HG02610 (cell line): Measurements from ENCODE around the gene OR6S1.
"Not testable (repeated sequence)": the region's sequence is repeated elsewhere in the genome, so short reads cannot be mapped to it uniquely, and the experiment has no call there.

Experiments used
- ATAC-seq: cut with Tn5 transposase; IDR thresholded peaks from one replicate; pipeline ENCODE4 v1.9.1; 2021; ENCODE audit warnings: mild to moderate bottlenecking, moderate library complexity; ENCODE audit not compliant: unreplicated experiment

Gene OR6S1

GRCh38 chr14:20632448-20632830, 9.1 kb downstream of the OR6S1 start:
- peak; percentile 10 for ATAC-seq

DNA sequence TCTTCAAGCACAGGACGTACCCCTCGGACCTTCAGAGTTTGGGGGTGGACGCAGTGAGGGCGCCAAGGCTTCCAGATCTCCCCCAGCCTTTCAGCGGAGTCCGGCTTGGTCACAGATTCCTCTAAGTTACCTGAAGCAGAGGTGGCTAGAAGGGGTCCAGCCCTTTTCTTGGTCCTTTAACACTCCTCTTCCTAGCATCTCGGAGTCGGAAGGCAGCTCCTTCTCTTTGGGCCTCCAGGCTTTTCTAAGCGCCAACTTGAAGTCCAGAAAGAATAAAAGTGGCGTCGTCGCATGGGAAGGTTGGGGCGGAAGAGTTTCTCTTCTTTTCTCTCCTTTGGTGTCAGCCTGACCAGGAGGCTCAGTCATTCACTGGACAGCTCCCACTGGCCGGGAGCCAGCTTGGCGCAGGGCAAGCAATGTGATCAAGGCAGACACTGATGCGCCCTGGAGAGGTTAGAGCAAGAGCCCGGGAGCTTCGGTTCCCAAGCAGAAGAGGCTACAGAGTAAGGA, 9.6 kb downstream of the OR6S1 start:
- ATAC-seq: no peak

GRCh38 chr14:20631023-20631879, 10.2 kb downstream of the OR6S1 start:
- ATAC-seq: no peak

- ATAC-seq: no peak
Measured at GRCh38 chr14:20630340-20631022, 11.0 kb downstream of the OR6S1 start.

DNA sequence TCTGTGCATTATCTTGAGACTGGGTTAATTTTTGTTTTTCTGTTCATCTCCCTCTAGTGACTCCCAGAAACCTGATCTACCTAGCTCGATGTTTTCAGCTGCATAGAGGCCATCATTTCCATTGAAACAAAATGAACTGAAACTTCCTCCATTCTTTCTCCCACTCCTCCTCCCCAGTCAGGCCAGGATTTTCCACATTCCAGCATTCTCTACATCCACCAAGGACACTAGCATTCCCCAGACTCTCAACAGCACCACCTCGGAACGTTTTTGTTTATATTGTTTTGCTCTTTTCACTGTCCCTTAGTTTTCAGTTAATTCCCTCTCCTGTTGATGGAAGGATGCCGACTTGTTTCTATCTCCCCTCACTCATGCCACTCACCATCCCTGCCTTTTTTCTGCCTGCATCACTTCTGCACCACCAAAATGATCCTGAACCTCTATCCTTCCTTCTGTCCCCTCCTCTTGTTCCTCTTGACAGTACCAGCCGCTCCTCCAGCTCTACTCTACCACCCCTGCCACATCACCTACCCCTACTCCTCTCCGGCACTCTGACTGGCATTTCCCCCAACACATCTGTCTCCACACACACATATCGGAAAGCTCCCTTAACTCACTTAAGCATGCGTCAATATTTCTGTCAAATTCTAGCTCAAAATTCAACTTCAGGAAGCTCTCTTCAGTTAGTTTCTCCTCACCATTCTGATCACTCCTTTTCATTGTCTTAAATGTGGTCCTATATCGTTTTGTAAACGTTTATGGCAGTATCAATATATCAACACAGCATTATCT, 13.2 kb downstream of the OR6S1 start:
- no peak for ATAC-seq

GRCh38 chr14:20627346-20628027, 14.0 kb downstream of the OR6S1 start:
- ATAC-seq: no peak

- ATAC-seq: no peak
Measured at GRCh38 chr14:20626274-20626673, 15.2 kb downstream of the OR6S1 start.

- peak; percentile 35 for ATAC-seq
Measured at GRCh38 chr14:20624495-20625070, 16.9 kb downstream of the OR6S1 start.

- ATAC-seq: no peak
Measured at GRCh38 chr14:20623798-20624197, 17.7 kb downstream of the OR6S1 start.

GRCh38 chr14:20622816-20623291, 18.6 kb downstream of the OR6S1 start:
- no peak for ATAC-seq

DNA sequence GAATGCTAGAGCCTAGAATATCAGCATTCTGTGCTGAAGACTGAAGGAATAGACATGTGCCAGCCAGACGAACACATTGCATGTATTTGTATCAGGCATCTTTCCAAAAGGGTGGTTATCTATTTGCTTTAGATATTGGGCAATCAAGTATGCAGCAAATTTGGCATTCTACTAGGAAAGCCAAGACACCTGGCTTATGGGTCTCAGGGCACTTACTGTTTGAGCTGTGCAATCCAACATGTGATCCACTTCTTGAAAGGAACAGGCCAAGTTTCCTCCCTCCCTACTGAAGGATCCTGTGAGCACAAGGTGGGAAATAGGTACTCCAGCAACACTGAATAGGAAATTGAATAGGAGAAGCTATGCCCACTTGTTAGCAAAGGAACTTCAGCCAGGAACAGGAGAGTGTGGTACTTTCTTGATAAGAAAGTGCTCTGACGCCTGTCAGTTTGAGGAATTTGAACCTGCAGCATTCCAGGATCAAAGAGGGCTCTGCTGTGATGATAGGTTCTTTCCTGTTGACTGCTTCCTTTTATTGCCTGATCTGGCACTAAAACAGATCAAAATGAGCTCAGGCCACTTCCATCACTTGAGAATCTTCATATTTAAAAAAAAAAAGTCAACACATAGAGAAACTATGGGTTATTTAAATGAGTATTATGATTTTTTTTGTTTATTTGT, 20.6 kb downstream of the OR6S1 start:
- ATAC-seq: no peak

- not testable (repeated sequence) for ATAC-seq
Measured at GRCh38 chr14:20619688-20620087, 21.8 kb downstream of the OR6S1 start.

DNA sequence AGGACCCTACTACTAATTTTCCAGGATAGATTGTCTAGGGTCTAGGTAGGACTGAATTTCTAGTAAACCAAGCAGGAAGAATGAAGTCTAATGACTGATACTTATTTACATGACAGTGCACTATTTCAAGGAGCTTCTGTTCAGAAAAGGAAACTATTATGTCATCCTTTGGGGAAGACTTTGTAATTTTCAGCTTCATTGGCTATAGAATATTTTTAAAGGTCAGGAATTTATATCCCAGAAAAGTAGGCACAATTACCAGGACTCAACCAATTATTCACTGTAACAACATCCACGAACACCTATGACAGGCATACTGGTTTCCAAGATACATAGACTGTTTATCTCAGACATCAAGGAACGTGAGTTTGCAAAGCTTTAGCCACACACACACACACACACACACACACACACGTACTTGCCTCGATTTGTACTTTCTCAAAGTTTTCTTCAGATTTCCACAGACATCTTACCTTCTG, 23.2 kb downstream of the OR6S1 start:
- ATAC-seq: no peak

DNA sequence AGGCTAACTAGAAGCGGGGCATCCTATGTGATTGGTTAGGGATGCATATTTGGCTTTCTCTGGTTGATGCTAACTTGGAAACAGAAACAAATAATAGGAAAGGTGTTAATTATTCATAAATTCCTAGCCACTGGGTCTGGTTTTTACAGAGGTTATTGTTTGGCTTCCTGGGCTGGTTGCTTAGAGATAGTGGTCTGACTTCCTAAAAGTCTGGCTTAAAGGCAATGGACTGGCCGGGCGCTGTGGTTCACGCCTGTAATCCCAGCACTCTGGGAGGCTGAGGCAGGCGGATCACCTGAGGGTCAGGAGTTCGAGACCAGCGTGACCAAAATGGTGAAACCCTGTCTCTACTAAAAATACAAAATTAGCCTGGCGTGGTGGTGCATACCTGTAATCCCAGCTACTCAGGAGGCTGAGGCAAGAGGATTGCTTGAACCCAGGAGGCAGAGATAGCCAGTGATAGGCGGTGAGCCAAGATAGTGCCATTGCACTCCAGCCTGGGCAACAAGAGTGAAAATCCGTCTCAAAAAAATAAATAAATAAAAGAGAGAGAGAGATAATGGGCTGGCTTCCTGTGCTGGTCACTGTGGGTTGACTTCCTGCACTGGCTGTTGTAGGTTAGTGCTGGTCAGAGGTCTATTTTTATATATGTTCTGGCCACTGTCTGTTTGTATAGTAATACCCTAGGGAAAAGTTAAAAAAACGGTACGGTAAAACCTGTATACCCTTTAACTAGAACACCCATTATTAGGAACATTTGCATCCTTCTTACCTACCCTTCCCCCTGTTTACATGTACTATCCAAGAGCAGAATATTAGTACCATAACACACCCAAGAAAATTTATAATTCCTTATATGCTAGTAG, 24.1 kb downstream of the OR6S1 start:
- no peak for ATAC-seq

- no peak for ATAC-seq
Measured at GRCh38 chr14:20615996-20616395, 25.5 kb downstream of the OR6S1 start.

DNA sequence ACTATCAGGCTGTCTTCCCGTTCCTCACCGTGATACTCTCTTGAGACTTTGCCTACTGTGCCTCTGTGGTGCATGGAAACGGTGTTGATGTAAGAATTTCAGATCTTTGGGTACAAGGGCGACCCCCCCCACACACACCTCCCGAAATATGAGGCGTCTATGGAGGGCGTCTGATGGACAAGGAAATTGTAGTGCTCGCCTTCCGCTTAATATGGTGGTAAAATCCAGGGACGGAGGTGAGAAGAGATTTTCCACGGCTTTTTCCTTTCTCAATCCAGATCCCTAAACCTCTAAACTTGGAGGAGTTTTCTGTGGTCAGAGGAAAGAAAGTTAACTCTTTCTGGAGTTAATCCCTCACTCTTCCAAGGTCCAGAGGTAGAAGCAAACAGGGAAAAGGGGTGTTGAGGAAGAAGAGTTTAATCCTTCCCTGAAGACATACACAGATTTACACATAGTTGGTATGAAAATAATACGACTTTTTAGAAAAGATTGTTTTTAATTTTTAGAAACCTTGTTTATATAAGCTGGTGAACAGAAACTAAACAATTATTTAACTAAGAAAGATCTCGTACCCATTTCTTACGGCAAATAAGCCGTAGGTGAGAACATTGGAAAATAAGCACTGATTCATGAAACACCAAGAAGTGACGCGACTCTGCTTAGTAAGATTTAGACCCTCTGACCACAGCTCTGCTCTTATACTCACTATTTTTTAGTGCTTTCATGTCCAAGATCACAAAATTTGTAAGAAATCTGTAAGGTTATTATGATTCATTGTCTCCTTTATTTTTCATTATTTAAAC, 27.3 kb downstream of the OR6S1 start:
- ATAC-seq: no peak

- peak; percentile 79 for ATAC-seq
Measured at GRCh38 chr14:20613094-20614037, 28.1 kb downstream of the OR6S1 start.
